B cell (primary cell): ENCODE measurements around the gene HIRA. TPM values are rescaled to one million over a fixed set of nuclear protein-coding genes. Genes with fewer than 3 reads are reported as not detected.

Source experiments
- ATAC-seq: fragments of 200-7000 bp; cut with Tn5 transposase; one replicate; pipeline ENCODE4 v1.10.0; 2021; ENCODE audit warnings: low read depth, mild to moderate bottlenecking, moderate number of reproducible peaks, moderate library complexity
- CTCF ChIA-PET: fragments of 350-600 bp; sonication (Branson Sonifier 250); formaldehyde crosslinking; loops from one replicate; lab custom pipeline; 2021; ENCODE audit warnings: antibody characterized with exemption, inconsistent platforms; lab: Charles Lee
- POLR2A ChIA-PET: fragments of 350-600 bp; sonication (Branson Sonifier 250); formaldehyde crosslinking; loops from one replicate; lab custom pipeline; 2021; ENCODE audit warnings: antibody characterized with exemption; lab: Charles Lee
- DNase-seq: peaks from one replicate; pipeline ENCODE4 v3.0.0; 2013
- H2AFZ ChIP-seq: 2 replicates; pipeline ENCODE4 v1.6.1; 2012; ENCODE audit warnings: mild to moderate bottlenecking, low read depth, low read length; ENCODE audit not compliant: insufficient read depth, poor library complexity, severe bottlenecking
- H3K27ac ChIP-seq, 2 donors: 1 replicate in 1 of 2; 2 replicates in 1 of 2; pipeline ENCODE4 v1.5.1; 2012 to 2013; ENCODE audit warnings: low read length in 2 of 2, mild to moderate bottlenecking in 2 of 2, moderate library complexity in 1 of 2
- H3K27me3 ChIP-seq, 4 experiments: fragments of 200-600 bp in 1 of 4; sonication (generic) in 1 of 4; replicated peaks in 1 of 4; 1 replicate in 2 of 4; 2 replicates in 2 of 4; pipeline versions ENCODE4 v1.6.1 to v1.7.0; 2013 to 2016; ENCODE audit warnings: low read length in 3 of 4, mild to moderate bottlenecking in 2 of 4, mixed read lengths in 1 of 4, moderate library complexity in 1 of 4; ENCODE audit not compliant: insufficient read depth in 4 of 4, control insufficient read depth in 3 of 4; ENCODE audit errors: control extremely low read depth in 1 of 4
- H3K36me3 ChIP-seq, 2 experiments: replicated peaks in 1 of 2; 1 replicate in 1 of 2; 2 replicates in 1 of 2; pipeline versions ENCODE4 v1.6.1 to v1.7.1; 2013; ENCODE audit warnings: low read length in 1 of 2; ENCODE audit not compliant: insufficient read depth in 2 of 2, control insufficient read depth in 1 of 2; ENCODE audit errors: control extremely low read depth in 1 of 2, extremely low read depth in 1 of 2
- H3K4me1 ChIP-seq, 2 donors: fragments of 200-600 bp in 1 of 2; sonication (generic) in 1 of 2; 1 replicate in 1 of 2; 2 replicates in 1 of 2; pipeline versions ENCODE4 v1.5.1 to v1.6.1; 2013 to 2017; ENCODE audit warnings: low read length in 2 of 2; ENCODE audit not compliant: control insufficient read depth in 2 of 2, insufficient read depth in 2 of 2
- H3K4me2 ChIP-seq: replicated peaks from 2 replicates; pipeline ENCODE3; 2012; ENCODE audit warnings: mild to moderate bottlenecking, low read depth, low read length; ENCODE audit not compliant: poor library complexity, severe bottlenecking
- H3K4me3 ChIP-seq, 5 experiments: fragments of 200-600 bp in 1 of 5; sonication (generic) in 1 of 5; 1 replicate in 3 of 5; 2 replicates in 2 of 5; pipeline versions ENCODE4 v1.5.1 to v1.7.0; 2011 to 2016; ENCODE audit warnings: low read length in 4 of 5, mild to moderate bottlenecking in 4 of 5, low read depth in 2 of 5, control low read depth in 1 of 5, moderate library complexity in 1 of 5; ENCODE audit not compliant: insufficient read depth in 1 of 5; ENCODE audit errors: control extremely low read depth in 1 of 5, extremely low read depth in 1 of 5
- H3K79me2 ChIP-seq: fragments of 200-600 bp; sonication (generic); one replicate; pipeline ENCODE4 v1.6.0; 2016; ENCODE audit warnings: low read length; ENCODE audit not compliant: control insufficient read depth, insufficient read depth
- H3K9ac ChIP-seq: fragments of 200-600 bp; sonication (generic); 2 replicates; pipeline ENCODE4 v1.6.1; 2017; ENCODE audit warnings: mild to moderate bottlenecking, low read length, moderate library complexity
- H3K9me3 ChIP-seq, 3 donors: one replicate each; pipeline versions ENCODE4 v1.6.1 to v1.7.1; 2013; ENCODE audit warnings: low read length in 2 of 3; ENCODE audit not compliant: control insufficient read depth in 2 of 3, insufficient read depth in 1 of 3; ENCODE audit errors: control extremely low read depth in 1 of 3
- H4K20me1 ChIP-seq: 2 replicates; pipeline ENCODE4 v1.6.0; 2012; ENCODE audit warnings: mild to moderate bottlenecking, low read length; ENCODE audit not compliant: insufficient read depth, control insufficient read depth, poor library complexity, severe bottlenecking
- H3K27ac Mint-ChIP-seq: one replicate; pipeline ENCODE4 v1.8.0; 2021; ENCODE audit warnings: mixed read lengths
- H3K27me3 Mint-ChIP-seq: one replicate; pipeline ENCODE4 v1.8.0; 2021; ENCODE audit warnings: mixed read lengths
- H3K4me1 Mint-ChIP-seq: one replicate; pipeline ENCODE4 v1.8.0; 2021; ENCODE audit warnings: mixed read lengths
- H3K4me3 Mint-ChIP-seq: one replicate; pipeline ENCODE4 v1.8.0; 2021; ENCODE audit warnings: mixed read lengths
- H3K9me3 Mint-ChIP-seq: one replicate; pipeline ENCODE4 v1.8.0; 2022; ENCODE audit warnings: mixed read lengths; ENCODE audit not compliant: insufficient read depth
- EZH2 ChIP-seq: IDR thresholded peaks from 2 replicates; pipeline ENCODE4 v1.6.1; 2012; ENCODE audit warnings: borderline replicate concordance, low read depth, mild to moderate bottlenecking, moderate library complexity, low read length; ENCODE audit not compliant: insufficient read depth, poor library complexity, severe bottlenecking
- WGBS: methylation state at CpG from one replicate; pipeline ENCODE4 v1.1.5; 2013; ENCODE audit warnings: missing lambda C conversion rate; ENCODE audit not compliant: insufficient coverage; 5-methylcytosine and 5-hydroxymethylcytosine counted together
- intact Hi-C: fragments of 100-400 bp; cut with micrococcal nuclease; formaldehyde crosslinking; loops from one replicate; pipeline ENCODE4 v1.10.0; 2022
- polyA plus RNA-seq: library from polyadenylated mRNA; depleted of rRNA; stranded (reverse); fragments of >200 nt; gene quantifications from 2 replicates; pipeline ENCODE4 v1.2.3, GENCODE V29; 2012
- total RNA-seq, 2 donors: library from RNA; stranded (reverse); fragments of 120-200 nt in 1 of 2; gene quantifications; 1 replicate in 1 of 2; 2 replicates in 1 of 2; pipeline versions ENCODE4 v1.2.3 to v1.2.4, GENCODE V29; 2013 to 2022
- TF ChIP-seq, protein P1 (sequence below): fragments of 200-600 bp; IDR thresholded peaks from one replicate; pipeline ENCODE4 v1.8.0; 2022; ENCODE audit warnings: antibody characterized with exemption, mild to moderate bottlenecking

HIRA gene
- total and polyA plus RNA-seq, 2 donors (not counting 1 experiment from before 2014, with no cell fraction given) = 28.3 to 34.5 TPM

DNA sequence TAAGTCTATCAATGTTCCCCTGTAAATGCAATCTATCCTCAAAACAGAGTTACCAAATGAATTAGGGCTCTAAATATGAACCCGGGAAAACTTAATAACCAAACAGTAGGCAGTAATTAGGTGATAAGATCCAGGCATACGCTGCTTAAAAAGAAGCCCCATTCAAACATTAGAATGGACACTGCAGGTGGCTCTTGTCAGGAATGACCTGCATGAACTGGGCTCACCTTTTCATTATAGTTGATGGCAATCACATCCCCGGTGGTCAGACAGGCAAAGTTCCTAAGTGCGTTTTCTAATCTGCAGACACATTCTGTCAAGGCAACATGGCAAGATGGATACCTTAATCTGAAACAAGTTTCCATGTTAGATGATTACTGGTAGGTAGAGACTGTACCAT lies 33.4 kb upstream of the HIRA start:
- POLR2A ChIA-PET = no interaction called here
- no peaks in the 10 kb centered on the region for H3K4me1 ChIP-seq
- CTCF ChIA-PET = interaction anchor here (1.4 kb wide), 1 partner anchor 9 kb away, joined by 3 read pairs; no protein-coding TSS in a partner anchor
- H3K4me3 ChIP-seq = no peak overlapping the region
- Mint-ChIP-seq H3K9me3 (no peaks in the 10 kb centered on the region), H3K4me1 (no peaks in the 10 kb centered on the region), H3K4me3 (no peak overlapping the region), H3K27me3 (no peaks in the 10 kb centered on the region), H3K27ac (no peak overlapping the region)
- no peaks in the 10 kb centered on the region for H4K20me1 ChIP-seq
- TF ChIP-seq, protein P1, sequence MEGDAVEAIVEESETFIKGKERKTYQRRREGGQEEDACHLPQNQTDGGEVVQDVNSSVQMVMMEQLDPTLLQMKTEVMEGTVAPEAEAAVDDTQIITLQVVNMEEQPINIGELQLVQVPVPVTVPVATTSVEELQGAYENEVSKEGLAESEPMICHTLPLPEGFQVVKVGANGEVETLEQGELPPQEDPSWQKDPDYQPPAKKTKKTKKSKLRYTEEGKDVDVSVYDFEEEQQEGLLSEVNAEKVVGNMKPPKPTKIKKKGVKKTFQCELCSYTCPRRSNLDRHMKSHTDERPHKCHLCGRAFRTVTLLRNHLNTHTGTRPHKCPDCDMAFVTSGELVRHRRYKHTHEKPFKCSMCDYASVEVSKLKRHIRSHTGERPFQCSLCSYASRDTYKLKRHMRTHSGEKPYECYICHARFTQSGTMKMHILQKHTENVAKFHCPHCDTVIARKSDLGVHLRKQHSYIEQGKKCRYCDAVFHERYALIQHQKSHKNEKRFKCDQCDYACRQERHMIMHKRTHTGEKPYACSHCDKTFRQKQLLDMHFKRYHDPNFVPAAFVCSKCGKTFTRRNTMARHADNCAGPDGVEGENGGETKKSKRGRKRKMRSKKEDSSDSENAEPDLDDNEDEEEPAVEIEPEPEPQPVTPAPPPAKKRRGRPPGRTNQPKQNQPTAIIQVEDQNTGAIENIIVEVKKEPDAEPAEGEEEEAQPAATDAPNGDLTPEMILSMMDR = no peak
- TF ChIP-seq EZH2 = no peak
- no peak overlapping the region for H3K9ac ChIP-seq
- H2AFZ ChIP-seq = no peak overlapping the region
- no peak for DNase-seq
- no peak for ATAC-seq
- WGBS = 100% methylated on average over 1 of the region's 4 CpGs
- H3K27ac ChIP-seq = no peak overlapping the region
- H3K79me2 ChIP-seq = peaks cover 4% of the 10 kb centered on the region
- H3K4me2 ChIP-seq = no peak overlapping the region
- H3K36me3 ChIP-seq = peaks cover 3 to 64% of the 10 kb centered on the region in 2 experiments
- H3K9me3 ChIP-seq = no peaks in the 10 kb centered on the region
- intact Hi-C loops = no loop called here
- H3K27me3 ChIP-seq = no peaks in the 10 kb centered on the region

DNA sequence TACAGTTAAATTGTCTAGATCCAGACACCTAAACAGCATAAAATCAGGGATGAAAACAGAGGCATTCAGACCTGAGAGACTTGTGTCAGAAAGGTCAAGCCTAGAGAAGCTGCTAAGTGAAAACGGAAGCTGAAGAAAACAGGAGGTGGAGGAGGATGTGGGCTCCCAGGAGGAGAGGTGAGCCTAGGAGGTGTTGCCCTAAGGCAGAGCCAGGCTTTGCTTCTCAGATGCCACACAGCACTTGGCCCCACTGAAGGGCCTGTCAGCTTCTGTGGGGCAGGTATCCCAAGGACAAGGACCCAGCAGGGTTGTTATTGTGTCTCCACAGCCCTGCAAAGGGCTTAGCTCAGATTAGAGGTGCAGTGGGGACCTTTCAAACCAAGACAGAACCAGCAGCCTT lies 33.0 kb upstream of the HIRA start:
- Histone ChIP-seq H3K79me2 (no peaks in the 10 kb centered on the region), H3K9ac (no peak overlapping the region), H4K20me1 (no peaks in the 10 kb centered on the region), H3K27me3 (no peaks in the 10 kb centered on the region), H3K27ac (no peak overlapping the region), H3K4me1 (no peaks in the 10 kb centered on the region), H2AFZ (no peak overlapping the region), H3K4me3 (no peak overlapping the region), H3K4me2 (no peak overlapping the region), H3K9me3 (no peaks in the 10 kb centered on the region), H3K36me3 (peaks cover 3 to 61% of the 10 kb centered on the region in 2 experiments)
- ChIA-PET POLR2A (no interaction called here), CTCF (interaction anchor here (0.8 to 0.9 kb wide), 2 partner anchors 165 to 479 kb away, joined by 3 to 6 read pairs; no protein-coding TSS in a partner anchor)
- H3K4me3 Mint-ChIP-seq = no peak overlapping the region
- H3K27me3 Mint-ChIP-seq = no peaks in the 10 kb centered on the region
- intact Hi-C loops = no loop called here
- TF ChIP-seq EZH2 = no peak
- TF ChIP-seq, protein P1 = no peak
- no peak overlapping the region for H3K27ac Mint-ChIP-seq
- ATAC-seq = no peak
- 80% methylated on average over 1 of the region's 1 CpG for WGBS
- H3K4me1 Mint-ChIP-seq = no peaks in the 10 kb centered on the region
- H3K9me3 Mint-ChIP-seq = no peaks in the 10 kb centered on the region
- DNase-seq = no peak
